ENCODE data around the gene VASN.

DNA sequence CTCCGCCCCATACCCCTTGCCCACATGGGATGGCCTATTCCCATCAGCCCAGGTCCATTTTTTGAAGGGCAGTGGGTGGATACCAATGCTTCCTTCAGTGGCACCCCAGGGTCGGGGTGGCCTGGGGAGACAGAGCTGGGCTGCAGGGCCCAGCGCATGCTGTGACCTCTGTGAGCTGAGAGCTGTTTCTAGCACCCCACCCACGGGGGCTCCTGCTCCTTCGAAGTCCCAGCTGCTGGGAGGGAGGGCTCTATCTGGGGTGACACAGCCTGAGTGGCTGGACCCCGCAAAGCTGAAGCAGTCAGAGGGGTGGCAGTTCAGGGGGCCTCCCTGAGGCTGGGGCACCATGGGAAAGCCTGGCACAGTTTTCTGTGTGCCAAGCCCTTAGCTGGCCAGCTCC lies 31.2 kb upstream of the VASN start:
- TF ChIP-seq POLR2A (IDR thresholded peaks at IDR 0.05; ENCODE audit: low read depth, low read length) (no peak), POLR2AphosphoS5 (IDR thresholded peaks at IDR 0.05; ENCODE audit: low read depth, low read length) (no peak), TAF1 (IDR thresholded peaks at IDR 0.05; ENCODE audit: borderline replicate concordance, low read depth, low read length) (no peak)

Data from GM12892 (cell line).